Smooth muscle cell (in vitro differentiated cells): ENCODE measurements around the gene TBRG1. TPM values are rescaled to one million over a fixed set of nuclear protein-coding genes. Genes with fewer than 3 reads are reported as not detected.

Experiments used
- DNase-seq: peaks from one replicate; lab custom pipeline; 2025; ENCODE audit not compliant: unreplicated experiment; lab: John Stamatoyannopoulos, UW
- H2AFZ ChIP-seq: fragments of 200-600 bp; sonication (generic); 2 replicates; pipeline ENCODE4 v1.6.0; 2016; ENCODE audit warnings: antibody characterized with exemption, low read depth, mild to moderate bottlenecking
- H3F3A ChIP-seq: fragments of 200-600 bp; sonication (generic); 2 replicates; pipeline ENCODE4 v1.6.0; 2017; ENCODE audit warnings: antibody characterized with exemption, low read depth
- H3K27ac ChIP-seq: fragments of 200-600 bp; sonication (generic); 2 replicates; pipeline ENCODE4 v1.5.1; 2016; ENCODE audit warnings: low read depth, mild to moderate bottlenecking
- H3K27me3 ChIP-seq: fragments of 200-600 bp; sonication (generic); 2 replicates; pipeline ENCODE4 v1.6.1; 2016; ENCODE audit warnings: low read depth, mild to moderate bottlenecking
- H3K36me3 ChIP-seq: fragments of 200-600 bp; sonication (generic); 2 replicates; pipeline ENCODE4 v1.5.1; 2016; ENCODE audit warnings: low read depth
- H3K4me1 ChIP-seq: fragments of 200-600 bp; sonication (generic); 2 replicates; pipeline ENCODE4 v1.5.1; 2016; ENCODE audit warnings: low read depth
- H3K4me2 ChIP-seq: fragments of 200-600 bp; sonication (generic); 2 replicates; pipeline ENCODE4 v1.6.0; 2016; ENCODE audit warnings: mild to moderate bottlenecking
- H3K4me3 ChIP-seq: fragments of 200-600 bp; sonication (generic); 2 replicates; pipeline ENCODE4 v1.5.1; 2016; ENCODE audit warnings: mild to moderate bottlenecking
- H3K79me2 ChIP-seq: fragments of 200-600 bp; sonication (generic); 2 replicates; pipeline ENCODE4 v1.6.0; 2016; ENCODE audit warnings: low read depth, mild to moderate bottlenecking
- H3K9ac ChIP-seq: fragments of 200-600 bp; sonication (generic); 2 replicates; pipeline ENCODE4 v1.6.0; 2016; ENCODE audit warnings: low read depth
- H3K9me3 ChIP-seq: fragments of 200-600 bp; sonication (generic); replicated peaks from 2 replicates; pipeline ENCODE4 v1.5.1; 2016; ENCODE audit warnings: low read depth
- H4K20me1 ChIP-seq: fragments of 200-600 bp; sonication (generic); 2 replicates; pipeline ENCODE4 v1.6.0; 2016; ENCODE audit warnings: low read depth
- WGBS: methylation state at CpG from one replicate; pipeline ENCODE4 v1.1.7; 2016; ENCODE audit warnings: low lambda C conversion rate; 5-methylcytosine and 5-hydroxymethylcytosine counted together
- polyA plus RNA-seq: library from polyadenylated mRNA; unstranded; fragments of >200 nt; fragmentation: Nextera tagmentation; extraction: Ambion mirVana; gene quantifications from 2 replicates; pipeline ENCODE4 v1.2.1, GENCODE V29; 2016
- total RNA-seq: library from RNA; depleted of rRNA; stranded (reverse); fragments of >200 nt; gene quantifications from 2 replicates; pipeline ENCODE4 v1.2.3, GENCODE V29; 2014
- TF ChIP-seq, protein P1 (sequence below): fragments of 200-600 bp; sonication (generic); IDR thresholded peaks from 2 replicates; pipeline ENCODE4 v1.5.1; 2017; ENCODE audit warnings: borderline replicate concordance, mild to moderate bottlenecking, antibody characterized with exemption; ENCODE audit not compliant: insufficient read depth, poor library complexity, severe bottlenecking

The TBRG1 gene
- total and polyA plus RNA-seq, 2 experiments from 2014 or later = 28.5 to 30.6 TPM

DNA sequence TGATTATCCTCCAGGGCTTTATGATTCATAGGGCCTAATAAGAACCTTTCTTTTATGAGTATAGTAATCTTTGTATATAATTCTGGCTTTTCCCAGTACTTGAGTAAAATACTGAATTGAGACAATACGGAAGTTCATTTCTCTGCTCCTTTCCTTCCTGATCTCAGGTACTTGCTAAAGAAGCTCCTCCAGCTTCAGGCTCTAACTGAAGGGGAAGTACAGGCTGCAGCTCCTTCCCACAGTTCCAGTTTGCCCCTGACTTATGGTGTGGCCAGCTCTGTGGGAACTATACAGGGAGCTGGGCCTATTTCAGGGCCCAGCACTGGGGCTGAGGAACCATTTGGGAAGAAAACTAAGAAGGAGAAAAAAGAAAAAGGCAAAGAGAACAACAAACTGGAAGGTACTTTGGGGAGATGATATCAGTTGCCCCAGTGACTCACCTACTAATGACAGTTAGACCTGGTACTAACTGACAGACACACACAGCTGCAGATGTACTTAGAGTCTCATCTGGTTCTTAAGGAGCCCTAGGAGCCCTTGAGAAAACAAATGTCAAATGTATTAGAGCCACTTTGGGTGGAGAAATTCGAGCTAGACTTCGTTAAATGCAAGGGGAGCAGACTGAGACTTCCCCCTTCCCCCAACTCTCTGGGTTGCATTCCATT lies 3.0 kb downstream of the TBRG1 start:
- H3K9ac ChIP-seq = no peak overlapping the region
- no peak overlapping the region for H3K4me3 ChIP-seq
- H3K36me3 ChIP-seq = peaks cover 24% of the 10 kb centered on the region
- H3K27ac ChIP-seq = no peak overlapping the region
- H3K4me1 ChIP-seq = peaks cover 11% of the 10 kb centered on the region
- H3F3A ChIP-seq = no peaks in the 10 kb centered on the region
- H3K79me2 ChIP-seq = peaks cover 22% of the 10 kb centered on the region
- H3K27me3 ChIP-seq = no peaks in the 10 kb centered on the region
- 92% methylated on average over 3 of the region's 3 CpGs for WGBS
- H4K20me1 ChIP-seq = peaks cover 26% of the 10 kb centered on the region
- H3K4me2 ChIP-seq = no peak overlapping the region
- no peak for DNase-seq
- H2AFZ ChIP-seq = no peak overlapping the region
- TF ChIP-seq, protein P1, sequence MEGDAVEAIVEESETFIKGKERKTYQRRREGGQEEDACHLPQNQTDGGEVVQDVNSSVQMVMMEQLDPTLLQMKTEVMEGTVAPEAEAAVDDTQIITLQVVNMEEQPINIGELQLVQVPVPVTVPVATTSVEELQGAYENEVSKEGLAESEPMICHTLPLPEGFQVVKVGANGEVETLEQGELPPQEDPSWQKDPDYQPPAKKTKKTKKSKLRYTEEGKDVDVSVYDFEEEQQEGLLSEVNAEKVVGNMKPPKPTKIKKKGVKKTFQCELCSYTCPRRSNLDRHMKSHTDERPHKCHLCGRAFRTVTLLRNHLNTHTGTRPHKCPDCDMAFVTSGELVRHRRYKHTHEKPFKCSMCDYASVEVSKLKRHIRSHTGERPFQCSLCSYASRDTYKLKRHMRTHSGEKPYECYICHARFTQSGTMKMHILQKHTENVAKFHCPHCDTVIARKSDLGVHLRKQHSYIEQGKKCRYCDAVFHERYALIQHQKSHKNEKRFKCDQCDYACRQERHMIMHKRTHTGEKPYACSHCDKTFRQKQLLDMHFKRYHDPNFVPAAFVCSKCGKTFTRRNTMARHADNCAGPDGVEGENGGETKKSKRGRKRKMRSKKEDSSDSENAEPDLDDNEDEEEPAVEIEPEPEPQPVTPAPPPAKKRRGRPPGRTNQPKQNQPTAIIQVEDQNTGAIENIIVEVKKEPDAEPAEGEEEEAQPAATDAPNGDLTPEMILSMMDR = no peak
- H3K9me3 ChIP-seq = no peaks in the 10 kb centered on the region

DNA sequence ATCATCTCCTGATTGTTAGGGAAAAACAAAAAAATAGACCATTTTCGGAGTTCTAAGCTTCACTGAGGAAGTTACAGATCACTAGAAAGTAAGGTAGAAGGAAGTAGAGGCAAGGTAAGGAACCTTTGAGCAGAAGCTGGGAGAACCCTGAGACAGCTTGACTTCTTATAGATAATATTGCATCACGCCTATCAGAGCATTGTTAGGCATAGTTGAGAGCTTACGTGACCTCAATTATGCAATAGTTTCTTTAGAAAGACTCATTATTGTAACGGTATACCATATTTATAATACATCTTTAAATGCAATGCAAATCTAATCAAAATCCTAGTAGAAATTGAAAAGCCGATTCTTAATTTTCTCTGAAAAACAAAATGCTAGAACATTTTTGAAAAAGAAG lies 4.9 kb downstream of the TBRG1 start:
- no peak overlapping the region for H3K4me2 ChIP-seq
- peaks cover 11% of the 10 kb centered on the region for H3K4me1 ChIP-seq
- H3K9ac ChIP-seq = no peak overlapping the region
- peaks cover 22% of the 10 kb centered on the region for H3K79me2 ChIP-seq
- H3F3A ChIP-seq = no peaks in the 10 kb centered on the region
- peaks cover 26% of the 10 kb centered on the region for H4K20me1 ChIP-seq
- no peak overlapping the region for H2AFZ ChIP-seq
- WGBS = 96% methylated on average over 5 of the region's 5 CpGs
- TF ChIP-seq, protein P1 = no peak
- no peak for DNase-seq
- H3K36me3 ChIP-seq = peaks cover 30% of the 10 kb centered on the region
- H3K27me3 ChIP-seq = no peaks in the 10 kb centered on the region
- H3K4me3 ChIP-seq = no peak overlapping the region
- no peak overlapping the region for H3K27ac ChIP-seq
- H3K9me3 ChIP-seq = no peaks in the 10 kb centered on the region

DNA sequence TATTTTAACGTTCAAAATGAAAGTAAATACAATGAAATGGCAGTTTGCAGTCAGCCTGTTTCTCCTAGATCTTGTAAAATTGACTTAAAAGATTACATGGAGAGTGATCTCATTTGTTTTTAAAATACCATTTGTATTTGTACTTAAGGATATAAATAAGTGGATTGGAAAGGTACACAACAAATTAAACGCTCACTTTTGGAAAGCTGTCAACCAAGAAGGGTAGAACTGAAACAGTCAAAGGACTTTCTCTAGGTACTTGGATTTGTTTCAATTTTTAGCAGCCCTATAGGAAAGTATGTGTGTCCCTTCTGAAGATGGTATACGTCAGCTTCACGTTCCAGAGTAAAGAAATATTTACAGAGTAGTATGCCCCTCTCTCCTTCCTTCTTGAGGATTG lies 7.3 kb downstream of the TBRG1 start:
- Histone ChIP-seq H3K4me3 (no peak overlapping the region), H3F3A (no peaks in the 10 kb centered on the region), H3K4me1 (no peaks in the 10 kb centered on the region), H3K79me2 (peaks cover 4% of the 10 kb centered on the region), H3K36me3 (peaks cover 30% of the 10 kb centered on the region), H4K20me1 (peaks cover 13% of the 10 kb centered on the region), H3K27ac (no peak overlapping the region), H3K4me2 (no peak overlapping the region), H3K9ac (no peak overlapping the region), H3K9me3 (no peaks in the 10 kb centered on the region), H3K27me3 (no peaks in the 10 kb centered on the region), H2AFZ (no peak overlapping the region)
- TF ChIP-seq, protein P1 = no peak
- whole genome bisulfite sequencing = 95% methylated on average over 4 of the region's 4 CpGs
- no peak for DNase-seq

DNA sequence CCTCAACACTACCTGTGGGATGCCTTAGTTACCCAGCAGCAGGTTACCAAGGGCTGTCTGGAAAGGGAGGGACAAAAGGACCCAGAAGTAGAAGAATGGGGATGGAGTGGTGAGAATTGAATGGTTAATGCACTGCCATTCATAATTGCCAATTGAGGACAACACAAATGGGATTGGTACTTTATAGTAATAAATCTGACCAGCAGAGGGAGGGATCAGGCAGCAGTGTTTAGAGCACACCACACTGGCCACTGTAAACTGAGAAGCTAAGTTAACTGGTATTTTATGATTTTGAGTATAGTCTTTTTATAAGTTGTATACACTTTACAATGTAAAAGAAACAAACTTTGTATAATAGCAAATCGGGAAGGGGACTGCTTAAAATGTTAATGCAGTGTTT lies 10.7 kb downstream of the TBRG1 start:
- peaks cover 24% of the 10 kb centered on the region for H3K36me3 ChIP-seq

More for the DNA sequence above, 10.7 kb downstream of the TBRG1 start:
- Histone ChIP-seq H3K4me2 (no peak overlapping the region), H3K27me3 (no peaks in the 10 kb centered on the region), H3K9ac (no peak overlapping the region), H2AFZ (no peak overlapping the region), H3K4me3 (no peak overlapping the region), H3F3A (peaks cover 5% of the 10 kb centered on the region), H3K79me2 (no peaks in the 10 kb centered on the region), H3K4me1 (no peaks in the 10 kb centered on the region), H3K27ac (no peak overlapping the region), H4K20me1 (peaks cover 6% of the 10 kb centered on the region), H3K9me3 (no peaks in the 10 kb centered on the region)
- WGBS = 91% methylated on average over 1 of the region's 1 CpG
- TF ChIP-seq, protein P1 = no peak
- no peak for DNase-seq
